Fibroblast of lung (primary cell): ENCODE data around the gene KCNH2. TPM values are rescaled to one million over a fixed set of nuclear protein-coding genes. Genes with fewer than 3 reads are reported as not detected.

Experiments used
- DNase-seq, 2 donors: peaks; one replicate each; pipeline versions ENCODE4 v3.0.0 to v3.0.0-alpha.2; 2010; ENCODE audit warnings: low read depth in 2 of 2
- H2AFZ ChIP-seq: 2 replicates; pipeline ENCODE4 v1.5.1; 2012; ENCODE audit warnings: low read length, control low read depth, inconsistent platforms
- H3K27ac ChIP-seq: 2 replicates; pipeline ENCODE4 v1.5.1; 2011; ENCODE audit warnings: low read length, control low read depth; ENCODE audit not compliant: insufficient read depth
- H3K27me3 ChIP-seq: 2 replicates; pipeline ENCODE4 v1.5.1; 2011; ENCODE audit warnings: mild to moderate bottlenecking, low read length; ENCODE audit not compliant: control insufficient read depth, insufficient read depth
- H3K36me3 ChIP-seq: 2 replicates; pipeline ENCODE4 v1.5.1; 2011; ENCODE audit warnings: low read length; ENCODE audit not compliant: control insufficient read depth, insufficient read depth
- H3K4me1 ChIP-seq: 2 replicates; pipeline ENCODE4 v1.5.1; 2011; ENCODE audit warnings: low read length; ENCODE audit not compliant: control insufficient read depth, insufficient read depth; ENCODE audit errors: extremely low read depth
- H3K4me2 ChIP-seq: 2 replicates; pipeline ENCODE4 v1.5.1; 2011; ENCODE audit warnings: low read length, control low read depth; ENCODE audit not compliant: insufficient read depth; ENCODE audit errors: extremely low read depth
- H3K4me3 ChIP-seq, 4 experiments: fragments of 200-600 bp in 1 of 4; sonication (generic) in 1 of 4; replicated peaks in 1 of 4; 2 replicates each; pipeline ENCODE4 v1.5.1; 2011 to 2016; ENCODE audit warnings: low read length in 4 of 4, low read depth in 3 of 4, mild to moderate bottlenecking in 3 of 4, control low read depth in 2 of 4, inconsistent platforms in 1 of 4, mixed read lengths in 1 of 4; ENCODE audit not compliant: insufficient read depth in 1 of 4; ENCODE audit errors: control extremely low read depth in 1 of 4
- H3K79me2 ChIP-seq: 2 replicates; pipeline ENCODE4 v1.5.1; 2012; ENCODE audit warnings: mild to moderate bottlenecking, low read length, inconsistent platforms; ENCODE audit not compliant: control insufficient read depth, insufficient read depth
- H3K9ac ChIP-seq: 2 replicates; pipeline ENCODE4 v1.5.1; 2011; ENCODE audit warnings: mild to moderate bottlenecking, low read length, control low read depth; ENCODE audit not compliant: insufficient read depth
- H3K9me3 ChIP-seq: 2 replicates; pipeline ENCODE4 v1.5.1; 2012; ENCODE audit warnings: low read depth, low read length; ENCODE audit not compliant: control insufficient read depth, insufficient read depth
- H4K20me1 ChIP-seq: 2 replicates; pipeline ENCODE4 v1.5.1; 2011; ENCODE audit warnings: low read length; ENCODE audit not compliant: control insufficient read depth, insufficient read depth; ENCODE audit errors: extremely low read depth
- CTCF ChIP-seq, 2 donors: IDR thresholded peaks in 1 of 2; conservative IDR thresholded peaks in 1 of 2; 1 replicate in 1 of 2; 2 replicates in 1 of 2; pipeline ENCODE4 v1.5.1; 2011 to 2012; ENCODE audit warnings: low read length in 2 of 2, control low read depth in 1 of 2, inconsistent platforms in 1 of 2, low read depth in 1 of 2, mild to moderate bottlenecking in 1 of 2
- EZH2 ChIP-seq: IDR thresholded peaks from 2 replicates; pipeline ENCODE4 v1.5.1; 2012; ENCODE audit warnings: low read length, control low read depth, mild to moderate bottlenecking; ENCODE audit errors: missing control alignments
- polyA plus RNA-seq, 2 donors: library from polyadenylated mRNA; depleted of rRNA in 1 of 2; stranded (reverse) in 1 of 2; unstranded in 1 of 2; fragments of >200 nt; gene quantifications; 2 replicates each; pipeline ENCODE4 v1.2.1, GENCODE V29; 2011 to 2012; ENCODE audit warnings: missing spikeins in 1 of 2
- total RNA-seq: library from RNA; depleted of rRNA; stranded (reverse); fragments of >200 nt; gene quantifications from 2 replicates; pipeline ENCODE4 v1.2.1, GENCODE V29; 2014

KCNH2 gene
- total and polyA plus RNA-seq, 2 donors (not counting 1 experiment from before 2014, with no cell fraction given), result 0.15 to 6.1 TPM

DNA sequence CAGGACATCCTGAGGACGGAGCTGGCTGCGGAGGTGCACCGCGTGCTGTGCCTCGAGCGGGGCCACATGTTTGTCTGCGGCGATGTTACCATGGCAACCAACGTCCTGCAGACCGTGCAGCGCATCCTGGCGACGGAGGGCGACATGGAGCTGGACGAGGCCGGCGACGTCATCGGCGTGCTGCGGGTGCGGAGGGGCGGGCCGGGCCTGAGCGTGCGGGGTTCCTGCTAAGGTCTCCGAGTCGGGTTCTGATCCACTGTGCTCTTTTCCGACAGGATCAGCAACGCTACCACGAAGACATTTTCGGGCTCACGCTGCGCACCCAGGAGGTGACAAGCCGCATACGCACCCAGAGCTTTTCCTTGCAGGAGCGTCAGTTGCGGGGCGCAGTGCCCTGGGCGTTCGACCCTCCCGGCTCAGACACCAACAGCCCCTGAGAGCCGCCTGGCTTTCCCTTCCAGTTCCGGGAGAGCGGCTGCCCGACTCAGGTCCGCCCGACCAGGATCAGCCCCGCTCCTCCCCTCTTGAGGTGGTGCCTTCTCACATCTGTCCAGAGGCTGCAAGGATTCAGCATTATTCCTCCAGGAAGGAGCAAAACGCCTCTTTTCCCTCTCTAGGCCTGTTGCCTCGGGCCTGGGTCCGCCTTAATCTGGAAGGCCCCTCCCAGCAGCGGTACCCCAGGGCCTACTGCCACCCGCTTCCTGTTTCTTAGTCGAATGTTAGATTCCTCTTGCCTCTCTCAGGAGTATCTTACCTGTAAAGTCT, 35.8 kb upstream of the KCNH2 start:
- Histone ChIP-seq H3K79me2 (no peaks in the 10 kb centered on the region), H4K20me1 (no peaks in the 10 kb centered on the region), H3K36me3 (no peaks in the 10 kb centered on the region), H3K9me3 (no peaks in the 10 kb centered on the region), H3K4me2 (peak overlapping the region; percentile 85), H3K4me3 (peak overlapping the region in 2 of 4 experiments; percentile 14 to 31), H2AFZ (peak overlapping the region; percentile 46), H3K27ac (no peak overlapping the region), H3K9ac (no peak overlapping the region), H3K4me1 (peaks cover 4% of the 10 kb centered on the region), H3K27me3 (peaks cover 18% of the 10 kb centered on the region)
- peak; percentile 39 to 62 for DNase-seq
- TF ChIP-seq EZH2 (no peak), CTCF (conservative IDR thresholded peaks at IDR 0.05 in 1 of 2, IDR thresholded peaks at IDR 0.05 in 1 of 2; ENCODE audit: low read depth in 1 of 2, low read length in 2 of 2) (no peak)

GRCh38 chr7:151013356-151013732, 35.2 kb upstream of the KCNH2 start:
- Histone ChIP-seq H3K4me2 (no peak overlapping the region), H3K79me2 (no peaks in the 10 kb centered on the region), H3K4me1 (peaks cover 2% of the 10 kb centered on the region), H2AFZ (no peak overlapping the region), H3K36me3 (no peaks in the 10 kb centered on the region), H3K4me3 (no peak overlapping the region), H3K9me3 (no peaks in the 10 kb centered on the region), H3K9ac (no peak overlapping the region), H3K27ac (no peak overlapping the region), H4K20me1 (no peaks in the 10 kb centered on the region), H3K27me3 (peaks cover 13% of the 10 kb centered on the region)
- no peak for DNase-seq
- TF ChIP-seq EZH2 (no peak), CTCF (conservative IDR thresholded peaks at IDR 0.05 in 1 of 2, IDR thresholded peaks at IDR 0.05 in 1 of 2; ENCODE audit: low read depth in 1 of 2, low read length in 2 of 2) (no peak)

- H4K20me1 ChIP-seq, result no peaks in the 10 kb centered on the region
- no peak overlapping the region for H3K27ac ChIP-seq
- no peaks in the 10 kb centered on the region for H3K4me1 ChIP-seq
- H3K9me3 ChIP-seq, result no peaks in the 10 kb centered on the region
- no peak overlapping the region for H3K4me2 ChIP-seq
- no peak overlapping the region for H3K9ac ChIP-seq
- TF ChIP-seq CTCF (conservative IDR thresholded peaks at IDR 0.05 in 1 of 2, IDR thresholded peaks at IDR 0.05 in 1 of 2; ENCODE audit: low read depth in 1 of 2, low read length in 2 of 2) (peak; percentile 49 to 78), EZH2 (no peak)
- no peaks in the 10 kb centered on the region for H3K79me2 ChIP-seq
- H2AFZ ChIP-seq, result no peak overlapping the region
- DNase-seq, result peak; percentile 23 to 33
- peaks cover 9% of the 10 kb centered on the region for H3K27me3 ChIP-seq
- no peaks in the 10 kb centered on the region for H3K36me3 ChIP-seq
- H3K4me3 ChIP-seq, result no peak overlapping the region
These were observed 34.8 kb upstream of the KCNH2 start for GRCh38 chr7:151012911-151013347.
